ENCODE data around the gene KIF26A. TPM values are rescaled to one million over a fixed set of nuclear protein-coding genes. Genes with fewer than 3 reads are reported as not detected.

Gene KIF26A
- total RNA-seq, 4 donors from 2014 or later: 2.1 to 6.1 (median 4.6) TPM

- WGBS: 87% methylated on average over 22 of the region's 28 CpGs
- no peaks in the 10 kb centered on the region for H3K36me3 ChIP-seq
- peaks cover 15% of the 10 kb centered on the region for H3K4me1 ChIP-seq
- peaks cover 15% of the 10 kb centered on the region for H3K27me3 ChIP-seq
- no peak overlapping the region for H3K4me3 ChIP-seq
- TF ChIP-seq EP300 (IDR thresholded peaks at IDR 0.05) (no peak), POLR2AphosphoS5 (IDR thresholded peaks at IDR 0.05) (no peak), POLR2A (IDR thresholded peaks at IDR 0.05) (no peak)
- TF ChIP-seq, protein P1, sequence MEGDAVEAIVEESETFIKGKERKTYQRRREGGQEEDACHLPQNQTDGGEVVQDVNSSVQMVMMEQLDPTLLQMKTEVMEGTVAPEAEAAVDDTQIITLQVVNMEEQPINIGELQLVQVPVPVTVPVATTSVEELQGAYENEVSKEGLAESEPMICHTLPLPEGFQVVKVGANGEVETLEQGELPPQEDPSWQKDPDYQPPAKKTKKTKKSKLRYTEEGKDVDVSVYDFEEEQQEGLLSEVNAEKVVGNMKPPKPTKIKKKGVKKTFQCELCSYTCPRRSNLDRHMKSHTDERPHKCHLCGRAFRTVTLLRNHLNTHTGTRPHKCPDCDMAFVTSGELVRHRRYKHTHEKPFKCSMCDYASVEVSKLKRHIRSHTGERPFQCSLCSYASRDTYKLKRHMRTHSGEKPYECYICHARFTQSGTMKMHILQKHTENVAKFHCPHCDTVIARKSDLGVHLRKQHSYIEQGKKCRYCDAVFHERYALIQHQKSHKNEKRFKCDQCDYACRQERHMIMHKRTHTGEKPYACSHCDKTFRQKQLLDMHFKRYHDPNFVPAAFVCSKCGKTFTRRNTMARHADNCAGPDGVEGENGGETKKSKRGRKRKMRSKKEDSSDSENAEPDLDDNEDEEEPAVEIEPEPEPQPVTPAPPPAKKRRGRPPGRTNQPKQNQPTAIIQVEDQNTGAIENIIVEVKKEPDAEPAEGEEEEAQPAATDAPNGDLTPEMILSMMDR (IDR thresholded peaks at IDR 0.05): no peak
- no peak for DNase-seq (ENCODE audit: low spot score in 2 of 2)
- no peak overlapping the region for H3K27ac ChIP-seq
- H3K9me3 ChIP-seq: no peaks in the 10 kb centered on the region
Observed at GRCh38 chr14:104147346-104148125, 9.1 kb downstream of the KIF26A start.

DNA sequence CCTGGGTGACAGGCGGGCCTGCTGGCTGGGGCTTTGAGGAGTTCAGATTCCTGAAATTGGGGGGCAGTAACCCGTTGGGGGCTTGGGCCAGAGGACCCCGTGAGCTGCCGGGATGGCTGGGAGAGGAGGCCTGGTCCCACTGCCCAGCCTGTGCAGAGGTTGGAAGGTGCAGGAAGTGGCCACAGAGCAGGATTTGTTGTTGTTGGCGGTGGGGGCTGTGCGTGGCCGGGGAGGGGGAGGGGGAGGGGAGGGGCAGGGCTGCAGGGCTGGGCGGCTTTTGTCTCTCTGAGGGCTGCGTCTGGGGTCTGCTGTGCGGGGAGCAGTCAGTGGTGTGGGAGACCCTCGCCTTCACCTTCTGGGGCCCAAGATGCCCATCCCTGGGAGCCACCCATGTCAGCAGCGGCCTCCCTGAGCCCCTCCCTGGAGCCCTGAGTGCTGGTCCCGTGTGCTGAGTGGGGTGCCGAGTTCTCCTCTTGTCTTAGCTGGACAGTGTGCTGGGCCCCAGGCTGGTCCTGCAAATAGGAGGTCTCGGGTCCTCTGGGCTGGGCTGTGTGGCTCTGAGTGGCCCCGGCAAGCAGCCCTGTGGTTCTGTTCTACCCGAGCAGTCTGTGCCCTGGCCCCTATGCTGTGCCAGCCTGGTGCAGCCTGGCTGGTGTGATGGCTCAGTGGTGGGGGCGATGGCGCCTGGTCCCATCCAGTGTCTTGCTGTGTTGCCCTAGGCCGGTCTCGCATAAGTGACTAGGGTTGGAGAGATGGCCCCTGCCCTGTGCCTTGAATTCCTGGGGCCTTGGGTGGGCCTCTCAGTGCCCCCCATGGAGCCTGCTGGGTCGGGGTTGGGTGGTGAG is 10.3 kb downstream of the KIF26A start:
- WGBS: 78% methylated on average over 6 of the region's 22 CpGs
- DNase-seq (ENCODE audit: low spot score in 2 of 2): no peak
- Histone ChIP-seq H3K36me3 (no peaks in the 10 kb centered on the region), H3K4me3 (no peak overlapping the region), H3K4me1 (peaks cover 15% of the 10 kb centered on the region), H3K9me3 (no peaks in the 10 kb centered on the region), H3K27ac (no peak overlapping the region), H3K27me3 (peaks cover 12% of the 10 kb centered on the region)
- TF ChIP-seq POLR2A (IDR thresholded peaks at IDR 0.05) (no peak), POLR2AphosphoS5 (IDR thresholded peaks at IDR 0.05) (no peak), EP300 (IDR thresholded peaks at IDR 0.05) (no peak)
- TF ChIP-seq, protein P1 (IDR thresholded peaks at IDR 0.05): no peak

DNA sequence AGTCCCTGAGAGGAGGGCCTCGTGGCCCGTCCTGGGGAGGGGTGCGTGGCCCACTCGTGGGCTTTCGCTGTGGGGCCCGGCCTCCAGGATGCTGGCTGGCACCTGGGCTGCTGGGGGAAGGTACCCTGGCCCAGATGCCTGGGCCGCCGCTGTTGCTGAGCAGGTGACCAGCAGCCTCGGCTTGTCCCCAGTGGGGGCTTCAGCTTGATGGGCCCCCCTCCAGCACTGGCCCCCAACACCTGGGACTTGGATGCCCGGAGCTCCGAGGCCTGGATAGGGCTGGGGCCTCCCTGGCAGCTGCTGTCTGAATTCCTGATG is 10.8 kb downstream of the KIF26A start:
- WGBS: 94% methylated on average over 5 of the region's 11 CpGs
- TF ChIP-seq, protein P1 (IDR thresholded peaks at IDR 0.05): no peak
- no peak for TF ChIP-seq POLR2AphosphoS5 (IDR thresholded peaks at IDR 0.05)
- TF ChIP-seq POLR2A (IDR thresholded peaks at IDR 0.05): no peak
- TF ChIP-seq EP300 (IDR thresholded peaks at IDR 0.05): no peak
- Histone ChIP-seq H3K4me1 (peaks cover 15% of the 10 kb centered on the region), H3K27ac (no peak overlapping the region), H3K4me3 (no peak overlapping the region), H3K9me3 (no peaks in the 10 kb centered on the region), H3K36me3 (no peaks in the 10 kb centered on the region), H3K27me3 (peaks cover 6% of the 10 kb centered on the region)
- no peak for DNase-seq (ENCODE audit: low spot score in 2 of 2)

DNA sequence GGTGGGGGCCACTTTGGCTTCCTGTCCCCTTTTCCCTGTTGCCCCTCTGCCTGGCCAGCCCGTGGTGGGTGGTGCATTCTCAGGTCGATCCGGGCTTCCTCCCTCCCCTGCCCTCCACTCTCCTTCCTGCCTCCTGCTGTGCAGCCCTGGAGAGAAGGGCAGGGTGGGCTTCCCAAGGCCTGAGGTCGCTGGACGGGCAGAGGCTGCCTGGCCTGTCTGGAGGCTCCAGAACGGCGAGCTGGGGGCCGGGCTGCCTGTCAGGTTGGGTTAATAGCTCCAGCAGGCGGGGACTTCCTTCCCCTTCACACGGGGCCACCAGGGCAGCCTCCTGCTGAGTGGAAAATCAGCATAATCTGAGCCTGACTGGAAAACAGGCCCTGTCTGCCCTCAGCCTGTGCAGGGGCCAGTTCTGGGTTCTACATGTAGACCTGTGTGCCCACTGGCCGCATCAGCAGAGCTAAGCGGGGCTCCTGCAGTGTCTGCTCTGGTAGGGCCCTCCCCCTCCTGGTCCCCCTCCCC is 11.3 kb downstream of the KIF26A start:
- Histone ChIP-seq H3K4me3 (no peak overlapping the region), H3K36me3 (no peaks in the 10 kb centered on the region), H3K27me3 (peaks cover 4% of the 10 kb centered on the region), H3K27ac (no peak overlapping the region), H3K9me3 (no peaks in the 10 kb centered on the region), H3K4me1 (peaks cover 15% of the 10 kb centered on the region)
- WGBS: 45% methylated on average over 8 of the region's 12 CpGs
- DNase-seq (ENCODE audit: low spot score in 2 of 2): no peak
- no peak for TF ChIP-seq POLR2A (IDR thresholded peaks at IDR 0.05)
- no peak for TF ChIP-seq POLR2AphosphoS5 (IDR thresholded peaks at IDR 0.05)
- TF ChIP-seq, protein P1 (IDR thresholded peaks at IDR 0.05): no peak
- no peak for TF ChIP-seq EP300 (IDR thresholded peaks at IDR 0.05)
